GOT3 (cell line): ENCODE results near the gene TTC24.
"Not testable (repeated sequence)": the region's sequence is repeated elsewhere in the genome, so short reads cannot be mapped to it uniquely, and the experiment has no call there.

Experiments
- DNase-seq: peaks from one replicate; lab custom pipeline; 2025; ENCODE audit warnings: mixed read lengths; lab: John Stamatoyannopoulos, UW

The TTC24 gene

GRCh38 chr1:156608981-156609380, 29.5 kb downstream of the TTC24 start:
- DNase-seq: no peak

GRCh38 chr1:156610072-156610471, 30.5 kb downstream of the TTC24 start:
- DNase-seq: not testable (repeated sequence)

GRCh38 chr1:156612666-156613065, 33.1 kb downstream of the TTC24 start:
- DNase-seq: no peak

GRCh38 chr1:156615946-156616345, 36.4 kb downstream of the TTC24 start:
- DNase-seq: no peak

- DNase-seq: no peak
Observed at GRCh38 chr1:156616463-156616862, 36.9 kb downstream of the TTC24 start.

GRCh38 chr1:156618853-156619581, 39.5 kb downstream of the TTC24 start, which contains the start of gene HAPLN2:
HAPLN2 (plus strand) TSS chr1:156619415; CDS start chr1:156623491, 4,076 bp downstream.
- no peak for DNase-seq

GRCh38 chr1:156619582-156619955, 40.0 kb downstream of the TTC24 start:
- DNase-seq: no peak

GRCh38 chr1:156622581-156623297, 43.2 kb downstream of the TTC24 start:
- DNase-seq: no peak

GRCh38 chr1:156623946-156624813, 44.7 kb downstream of the TTC24 start:
- DNase-seq: no peak

GRCh38 chr1:156624814-156625435, 45.4 kb downstream of the TTC24 start:
- no peak for DNase-seq

GRCh38 chr1:156625436-156626078, 46.0 kb downstream of the TTC24 start:
- no peak for DNase-seq

- DNase-seq: no peak
Observed at GRCh38 chr1:156626079-156626438, 46.5 kb downstream of the TTC24 start.

- no peak for DNase-seq
Observed at GRCh38 chr1:156627313-156627880, 47.9 kb downstream of the TTC24 start.

- no peak for DNase-seq
Observed at GRCh38 chr1:156629823-156630449, 50.4 kb downstream of the TTC24 start.

- DNase-seq: not testable (repeated sequence)
Observed at GRCh38 chr1:156631152-156631551, 51.6 kb downstream of the TTC24 start.

- DNase-seq: no peak
Observed at GRCh38 chr1:156632355-156632754, 52.8 kb downstream of the TTC24 start.
